Measurements from ENCODE around the gene IGSF21.

IGSF21 gene

DNA sequence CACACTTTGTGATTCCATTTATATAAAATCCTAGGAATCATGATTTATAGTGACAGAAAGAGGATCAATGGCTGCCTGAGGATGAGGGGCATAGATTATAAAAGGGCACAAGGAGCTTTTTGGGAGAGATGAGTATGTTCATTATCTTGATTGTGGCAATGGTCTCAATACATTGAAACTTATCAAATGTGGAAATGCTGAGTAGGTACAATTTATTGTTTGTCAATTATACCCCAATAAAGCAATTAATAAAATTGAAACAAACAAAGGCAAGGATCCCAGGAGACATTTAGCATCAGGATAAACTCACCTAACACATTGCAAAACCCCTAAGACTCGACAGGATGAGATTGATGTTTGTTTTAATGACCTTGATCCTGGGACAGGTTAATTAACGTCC, 220.1 kb downstream of the IGSF21 start:
- no peak for DNase-seq (ENCODE audit: low read depth)

- DNase-seq (ENCODE audit: low read depth) = no peak
These were observed 221.2 kb downstream of the IGSF21 start for GRCh38 chr1:18328803-18329202.

- DNase-seq (ENCODE audit: low read depth) = no peak
These were observed 222.1 kb downstream of the IGSF21 start for GRCh38 chr1:18329469-18330253.

DNA sequence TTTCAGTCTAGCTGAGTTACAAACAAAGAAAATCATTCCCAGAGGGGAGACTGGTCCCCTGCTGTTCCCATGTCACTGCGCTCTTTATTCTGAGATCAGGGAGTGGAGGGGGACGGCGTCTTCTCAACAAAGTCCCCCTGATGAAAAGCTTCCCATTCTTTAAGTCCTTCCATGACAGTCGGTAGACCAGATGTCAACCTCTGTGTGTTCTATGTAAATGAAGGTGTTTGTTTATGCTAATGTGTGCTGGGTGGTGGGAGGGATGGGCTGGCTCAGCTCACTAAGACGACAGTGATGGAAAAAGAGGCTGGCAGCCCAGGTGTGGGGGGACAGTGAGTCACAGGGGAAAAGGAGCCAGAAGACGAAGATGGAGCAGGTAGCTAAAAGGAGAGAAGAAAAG, 225.0 kb downstream of the IGSF21 start:
- DNase-seq (ENCODE audit: low read depth) = no peak

DNA sequence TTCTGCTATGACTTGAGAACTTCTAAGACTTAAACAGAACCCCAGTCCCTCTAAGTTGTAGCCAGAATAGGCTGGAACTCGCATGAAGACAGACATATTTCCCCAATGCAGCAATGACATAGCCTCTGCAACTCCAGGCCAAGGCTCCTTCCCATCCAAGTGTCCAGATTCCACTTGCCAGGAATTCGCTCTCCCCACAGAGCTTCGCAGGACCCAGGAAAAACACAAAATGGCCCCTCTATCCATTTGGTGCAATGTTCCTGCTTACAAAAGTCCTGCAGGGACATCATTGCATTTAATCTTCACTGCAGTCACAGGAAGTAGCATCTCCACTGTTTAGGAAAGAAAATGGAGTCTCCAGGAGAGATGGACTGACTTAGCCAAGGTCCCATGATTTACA, 225.6 kb downstream of the IGSF21 start:
- no peak for DNase-seq (ENCODE audit: low read depth)

GRCh38 chr1:18336801-18337200, 229.2 kb downstream of the IGSF21 start:
- DNase-seq (ENCODE audit: low read depth) = no peak

DNA sequence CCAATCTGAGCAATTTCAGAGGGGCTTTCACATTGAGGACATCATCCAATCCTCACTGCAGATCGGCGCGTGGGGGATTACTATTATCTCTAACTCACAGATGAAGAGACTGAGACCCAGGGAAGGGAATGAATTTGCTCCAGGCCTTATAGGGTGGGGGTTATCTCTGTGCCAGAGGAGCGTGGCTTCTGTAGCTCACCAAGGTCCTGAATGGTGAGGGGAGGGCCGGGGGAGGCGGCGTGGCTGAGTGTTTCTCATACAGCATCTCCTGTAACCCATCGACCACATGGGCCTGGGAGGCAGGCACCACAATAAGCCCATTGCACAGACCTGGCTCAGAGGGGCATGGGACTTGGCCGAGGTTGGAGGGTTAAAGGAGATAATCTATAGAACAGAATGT, 230.2 kb downstream of the IGSF21 start:
- DNase-seq (ENCODE audit: low read depth) = no peak

DNA sequence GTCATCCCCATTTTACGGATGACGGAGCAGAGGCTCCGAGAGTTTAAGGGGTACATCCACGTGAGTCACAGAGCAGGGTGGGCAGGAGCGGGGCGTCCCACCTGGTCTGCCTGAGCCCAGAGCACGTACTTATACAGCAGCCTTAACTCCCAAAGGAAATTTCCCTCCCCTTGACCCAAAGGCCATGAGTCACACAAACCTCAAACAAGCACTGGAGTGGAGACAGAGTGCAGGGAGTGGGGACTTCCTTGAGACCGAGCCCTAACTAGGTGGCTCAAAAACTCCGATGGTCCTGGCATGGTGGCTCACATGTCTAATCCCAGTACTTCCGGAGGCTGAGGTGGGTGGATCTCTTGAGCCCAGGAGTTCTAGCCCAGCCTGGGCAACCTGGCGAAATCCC, 231.6 kb downstream of the IGSF21 start:
- no peak for DNase-seq (ENCODE audit: low read depth)

DNA sequence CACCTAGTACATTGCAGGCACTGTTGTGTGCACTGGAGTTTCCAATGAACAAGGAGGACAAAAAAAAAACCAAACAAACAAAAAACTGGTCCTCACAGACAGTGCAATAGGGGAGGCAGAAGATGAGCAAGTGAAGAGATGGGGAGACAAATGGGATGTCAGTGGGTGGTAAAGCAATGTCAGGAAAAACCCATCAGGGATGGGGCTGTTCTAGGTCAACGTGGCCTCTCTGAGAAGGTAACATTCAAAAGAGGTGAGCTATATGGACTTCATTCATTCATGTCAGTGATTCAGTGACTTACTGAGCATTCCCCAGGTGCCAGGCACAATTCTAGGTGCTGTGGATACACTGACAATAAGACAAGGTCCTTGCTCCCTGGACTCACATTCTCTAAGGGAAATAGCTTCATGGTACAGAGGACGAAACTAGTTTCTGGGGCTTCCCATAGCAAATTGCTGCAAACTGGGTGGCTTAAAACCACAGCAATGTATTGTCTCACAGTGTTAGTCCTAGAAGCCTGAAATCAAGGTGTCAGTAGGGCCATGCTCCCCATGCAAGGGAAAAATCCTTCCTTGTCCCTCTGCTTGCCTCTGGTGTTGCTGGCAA, 232.7 kb downstream of the IGSF21 start:
- no peak for DNase-seq (ENCODE audit: low read depth)

DNA sequence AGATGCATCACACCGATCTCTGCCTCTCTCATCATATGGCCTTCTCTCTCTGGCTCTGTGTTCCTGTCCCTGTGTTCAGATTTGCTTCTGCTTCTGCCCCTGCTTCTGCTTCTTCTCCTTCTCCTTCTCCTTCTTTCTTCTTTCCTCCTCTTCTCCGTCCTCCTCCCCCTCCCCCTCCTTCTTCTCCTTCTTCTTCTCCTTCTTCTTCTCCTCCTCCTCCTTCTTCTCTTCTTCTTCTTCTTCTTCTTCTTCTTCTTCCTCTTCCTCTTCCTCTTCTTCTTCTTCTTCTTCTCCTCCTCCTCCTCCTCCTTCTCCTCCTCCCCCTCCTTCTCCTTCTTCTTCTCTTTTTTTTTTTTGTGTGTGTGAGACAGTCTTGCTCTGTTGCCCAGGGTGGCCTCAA, 233.2 kb downstream of the IGSF21 start:
- DNase-seq (ENCODE audit: low read depth) = no peak

DNA sequence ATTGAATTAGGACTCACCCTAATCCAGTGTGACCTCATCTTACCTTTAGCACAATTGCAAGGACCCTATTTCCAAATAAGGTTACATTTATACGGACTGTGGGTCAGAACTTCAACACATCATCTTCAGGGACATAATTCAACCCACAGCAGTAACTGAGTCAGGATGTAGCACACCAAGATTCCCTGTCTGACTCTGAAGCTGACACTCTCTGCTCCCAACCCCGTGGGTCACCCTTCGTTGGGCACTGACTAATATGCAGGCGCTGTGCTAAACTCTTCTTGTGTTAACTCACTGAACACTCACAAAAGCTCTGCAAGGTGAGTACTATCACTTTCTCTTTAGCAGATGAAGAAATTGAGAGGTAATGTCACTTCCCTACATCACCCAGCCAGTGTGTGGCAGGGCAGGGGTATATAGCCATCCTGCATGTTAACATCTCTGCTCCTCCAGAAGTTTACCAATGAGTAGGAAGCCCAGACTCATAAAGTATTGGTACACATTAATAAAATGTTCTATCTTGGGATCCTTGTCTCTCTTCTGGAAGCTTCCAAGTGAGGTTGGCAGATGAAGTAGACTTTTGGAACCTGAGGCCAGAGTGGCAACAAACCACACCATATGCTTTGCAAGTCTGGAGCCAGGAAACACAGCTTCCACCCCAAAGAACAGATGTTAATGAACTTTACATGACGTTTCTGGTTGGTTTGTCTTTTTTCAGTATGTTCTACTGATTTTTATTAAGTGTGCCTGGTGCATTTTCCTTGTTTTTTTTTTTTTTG, 233.9 kb downstream of the IGSF21 start:
- no peak for DNase-seq (ENCODE audit: low read depth)

GRCh38 chr1:18342744-18343143, 235.1 kb downstream of the IGSF21 start:
- no peak for DNase-seq (ENCODE audit: low read depth)

- no peak for DNase-seq (ENCODE audit: low read depth)
These were observed 236.0 kb downstream of the IGSF21 start for GRCh38 chr1:18343581-18343980.

- DNase-seq (ENCODE audit: low read depth) = no peak
These were observed 237.2 kb downstream of the IGSF21 start for GRCh38 chr1:18344755-18345154.

DNA sequence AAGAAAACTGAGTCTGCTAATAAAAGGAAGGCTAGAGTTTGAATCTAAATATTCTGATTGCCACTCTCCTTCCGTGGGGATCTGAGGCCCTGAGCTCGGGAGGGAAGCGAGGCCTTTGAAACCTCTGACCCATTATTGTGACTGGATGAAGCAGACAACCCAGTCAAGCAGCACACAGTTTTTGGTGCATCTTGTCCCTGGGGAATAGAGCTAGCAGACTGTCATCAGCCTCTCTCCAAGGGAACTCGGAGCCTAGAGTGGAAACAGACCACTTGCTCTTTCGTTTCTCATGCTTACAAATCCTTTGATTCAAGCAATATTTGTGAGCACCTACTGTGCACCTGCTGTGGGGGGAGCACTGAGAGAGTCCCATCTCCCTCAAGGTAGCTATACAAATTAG, 240.0 kb downstream of the IGSF21 start:
- DNase-seq (ENCODE audit: low read depth) = no peak

- DNase-seq (ENCODE audit: low read depth) = no peak
These were observed 240.8 kb downstream of the IGSF21 start for GRCh38 chr1:18348354-18348753.

GRCh38 chr1:18350747-18351146, 243.1 kb downstream of the IGSF21 start:
- DNase-seq (ENCODE audit: low read depth) = no peak

DNA sequence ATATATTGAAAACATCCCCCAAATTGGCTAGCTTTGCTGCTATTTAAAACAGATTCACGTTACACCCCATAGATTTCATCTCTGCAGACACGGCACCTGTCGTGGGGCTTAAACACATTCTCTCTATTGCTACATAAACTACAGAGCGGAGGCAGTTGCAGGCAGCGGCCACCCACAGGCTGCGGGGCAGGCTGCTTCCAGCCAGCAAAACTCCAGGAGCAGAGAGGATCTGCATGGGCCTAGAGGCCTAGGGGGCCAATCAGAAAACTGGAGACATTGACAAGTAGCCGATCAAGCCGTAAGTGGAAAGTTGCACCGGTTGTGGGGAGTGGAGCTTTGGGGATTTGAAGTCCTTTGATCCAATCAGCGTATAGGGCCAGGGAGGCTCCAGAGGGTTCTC, 244.1 kb downstream of the IGSF21 start:
- no peak for DNase-seq (ENCODE audit: low read depth)

DNA sequence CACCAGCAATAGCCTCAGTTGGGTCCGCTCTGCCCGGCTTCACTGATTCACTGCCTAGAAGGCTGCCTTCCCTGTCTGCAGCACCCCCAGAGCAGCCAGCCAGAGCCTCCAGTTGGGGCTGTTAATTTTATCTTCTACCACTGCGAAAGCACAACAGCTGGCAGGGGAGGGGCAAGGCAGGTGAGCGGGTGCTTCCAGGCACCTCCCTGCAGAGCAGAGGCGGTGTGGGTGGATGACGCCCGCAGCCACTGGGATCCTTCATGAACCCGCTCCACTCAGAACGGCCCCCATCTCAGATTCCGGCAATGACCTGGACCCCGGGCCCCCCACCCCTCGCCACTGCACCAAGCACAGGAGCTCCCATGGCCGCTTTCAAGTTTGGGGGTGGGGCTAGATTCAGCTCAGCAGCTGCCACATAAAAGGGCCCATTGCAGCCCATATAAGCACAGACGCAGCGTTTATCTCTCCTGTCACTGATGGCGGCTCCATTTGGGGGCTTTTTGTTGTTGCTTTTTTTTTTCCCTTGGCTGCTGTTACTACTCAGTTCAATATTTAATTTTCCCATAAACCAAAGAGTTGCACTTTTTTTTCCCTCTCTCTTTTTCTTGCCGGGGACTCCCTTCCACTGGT, 245.2 kb downstream of the IGSF21 start:
- DNase-seq (ENCODE audit: low read depth) = no peak

DNA sequence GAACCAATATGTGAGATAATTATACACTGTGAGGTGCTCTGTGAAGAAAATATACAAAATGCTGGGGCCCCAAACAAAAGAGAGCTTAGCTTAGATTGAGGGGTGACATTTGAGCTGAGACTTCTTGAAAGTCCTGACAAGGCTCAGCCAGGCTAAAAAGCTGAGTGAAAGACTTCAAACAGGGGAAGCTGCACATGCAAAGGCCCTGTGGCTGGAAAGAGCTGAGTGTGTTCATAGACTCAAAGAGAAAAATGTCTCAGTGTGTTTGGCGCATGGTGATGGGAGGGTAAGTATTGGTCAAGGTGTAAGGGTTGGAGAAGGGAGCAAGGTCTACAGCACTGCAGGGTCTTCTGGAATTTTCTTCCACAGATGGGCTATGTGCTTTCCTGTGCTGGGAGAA, 245.9 kb downstream of the IGSF21 start:
- no peak for DNase-seq (ENCODE audit: low read depth)

DNA sequence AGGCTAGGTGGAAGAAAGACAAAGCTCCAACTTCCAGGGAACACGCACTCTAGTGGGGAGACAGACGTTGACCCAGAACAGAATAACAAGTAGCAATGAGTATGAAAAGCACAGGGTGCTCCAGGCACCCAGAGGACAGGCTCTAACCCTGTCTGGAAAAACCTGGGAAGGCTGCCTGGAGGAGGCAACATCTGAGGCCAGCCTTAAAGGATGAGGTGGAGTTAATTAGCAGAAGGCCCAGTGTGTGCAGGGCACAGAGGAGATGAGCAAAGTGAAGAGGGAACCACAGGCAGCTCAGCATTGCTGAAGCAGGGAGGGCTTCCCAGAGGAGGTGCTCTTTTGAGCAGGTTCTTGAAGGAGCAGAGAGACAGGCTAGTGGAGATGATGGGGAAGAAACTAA, 246.4 kb downstream of the IGSF21 start:
- DNase-seq (ENCODE audit: low read depth) = no peak

DNA sequence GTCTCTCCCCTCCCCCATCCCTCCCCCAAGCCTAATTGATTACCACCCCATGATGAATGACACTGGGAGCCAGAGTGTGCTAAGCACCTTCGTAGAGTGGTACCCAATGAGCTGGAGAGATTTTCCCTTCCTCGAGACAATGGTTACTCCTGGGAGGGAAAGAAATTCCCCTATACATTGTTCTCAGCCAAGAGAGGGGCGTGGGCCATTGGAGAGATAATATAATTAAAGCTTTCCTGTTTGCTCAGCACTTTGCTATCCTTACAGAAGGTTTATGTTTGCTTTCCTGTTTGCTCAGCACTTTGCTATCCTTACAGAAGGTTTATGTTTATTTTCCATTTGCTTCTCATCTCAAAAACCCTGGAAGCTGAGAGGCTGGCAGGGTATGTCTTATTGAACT, 247.0 kb downstream of the IGSF21 start:
- DNase-seq (ENCODE audit: low read depth) = no peak

Data from GM04503 (cell line).